C4-2B (cell line): ENCODE data around the gene FCHSD2.

Experiments
- CTCF ChIP-seq: fragments of 450-650 bp; conservative IDR thresholded peaks from 2 replicates; pipeline ENCODE4 v1.5.1; 2017; ENCODE audit warnings: mild to moderate bottlenecking
- ZFX ChIP-seq: fragments of 450-650 bp; IDR thresholded peaks from 2 replicates; pipeline ENCODE4 v1.6.1; 2017

- TF ChIP-seq CTCF (no peak), ZFX (no peak)
Observed at GRCh38 chr11:73156114-73156513, 14.0 kb upstream of the FCHSD2 start.
